ENCODE results near the gene FJX1.

The FJX1 gene

DNA sequence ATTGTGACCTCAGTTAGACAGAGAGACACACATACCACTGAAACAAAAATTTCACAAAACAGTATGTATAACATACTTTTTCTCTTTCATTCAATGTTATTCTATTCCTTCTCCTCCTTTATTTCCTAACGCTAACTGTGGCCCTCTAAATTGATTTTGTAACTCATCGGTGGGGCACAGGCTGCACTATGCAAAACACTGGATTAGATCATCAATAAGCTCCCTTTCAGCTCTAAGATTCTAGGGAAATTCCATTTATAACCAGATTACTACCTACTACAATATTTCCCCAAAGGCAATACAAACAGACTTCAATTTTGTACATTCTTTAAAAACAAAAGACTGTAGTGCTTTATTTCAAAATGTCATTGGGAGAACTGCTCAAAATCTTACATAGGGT lies 6.1 kb downstream of the FJX1 start:
- Histone ChIP-seq H3K4me3 (ENCODE audit: low read depth in 1 of 2, low read length in 1 of 2) (no peak overlapping the region), H3K27ac (no peak overlapping the region), H3K36me3 (no peaks in the 10 kb centered on the region), H3K4me1 (ENCODE audit: control insufficient read depth in 1 of 2, insufficient read depth in 1 of 2, low read depth in 1 of 2, low read length in 1 of 2) (peaks cover 0 to 6% of the 10 kb centered on the region in 2 experiments), H3K9me3 (no peaks in the 10 kb centered on the region), H3K27me3 (peaks cover 99% of the 10 kb centered on the region)
- TF ChIP-seq, protein P1, sequence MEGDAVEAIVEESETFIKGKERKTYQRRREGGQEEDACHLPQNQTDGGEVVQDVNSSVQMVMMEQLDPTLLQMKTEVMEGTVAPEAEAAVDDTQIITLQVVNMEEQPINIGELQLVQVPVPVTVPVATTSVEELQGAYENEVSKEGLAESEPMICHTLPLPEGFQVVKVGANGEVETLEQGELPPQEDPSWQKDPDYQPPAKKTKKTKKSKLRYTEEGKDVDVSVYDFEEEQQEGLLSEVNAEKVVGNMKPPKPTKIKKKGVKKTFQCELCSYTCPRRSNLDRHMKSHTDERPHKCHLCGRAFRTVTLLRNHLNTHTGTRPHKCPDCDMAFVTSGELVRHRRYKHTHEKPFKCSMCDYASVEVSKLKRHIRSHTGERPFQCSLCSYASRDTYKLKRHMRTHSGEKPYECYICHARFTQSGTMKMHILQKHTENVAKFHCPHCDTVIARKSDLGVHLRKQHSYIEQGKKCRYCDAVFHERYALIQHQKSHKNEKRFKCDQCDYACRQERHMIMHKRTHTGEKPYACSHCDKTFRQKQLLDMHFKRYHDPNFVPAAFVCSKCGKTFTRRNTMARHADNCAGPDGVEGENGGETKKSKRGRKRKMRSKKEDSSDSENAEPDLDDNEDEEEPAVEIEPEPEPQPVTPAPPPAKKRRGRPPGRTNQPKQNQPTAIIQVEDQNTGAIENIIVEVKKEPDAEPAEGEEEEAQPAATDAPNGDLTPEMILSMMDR (IDR thresholded peaks at IDR 0.05) = no peak

DNA sequence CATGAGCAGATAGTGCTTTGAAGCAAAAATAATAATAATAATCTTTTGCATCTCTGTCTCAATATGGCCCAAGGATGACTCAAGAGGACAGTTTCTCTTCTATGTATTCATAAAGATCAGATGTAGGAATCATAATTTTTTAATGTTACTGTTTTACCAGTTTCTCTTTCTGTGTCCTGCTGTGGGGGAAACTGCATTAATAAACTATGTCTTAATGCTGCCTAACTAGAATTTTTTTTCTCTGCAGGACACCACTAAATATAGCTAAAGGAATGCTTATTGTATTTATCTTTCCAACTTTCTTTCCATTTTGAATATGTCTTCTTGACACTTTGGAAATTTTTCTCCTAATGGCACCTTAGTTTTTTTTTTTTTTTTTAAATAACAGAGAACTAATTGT lies 6.5 kb downstream of the FJX1 start:
- Histone ChIP-seq H3K36me3 (no peaks in the 10 kb centered on the region), H3K27ac (no peak overlapping the region), H3K4me3 (ENCODE audit: low read depth in 1 of 2, low read length in 1 of 2) (no peak overlapping the region), H3K9me3 (no peaks in the 10 kb centered on the region), H3K4me1 (ENCODE audit: control insufficient read depth in 1 of 2, insufficient read depth in 1 of 2, low read depth in 1 of 2, low read length in 1 of 2) (peaks cover 0 to 2% of the 10 kb centered on the region in 2 experiments), H3K27me3 (peaks cover 99% of the 10 kb centered on the region)
- TF ChIP-seq, protein P1 (IDR thresholded peaks at IDR 0.05) = no peak

DNA sequence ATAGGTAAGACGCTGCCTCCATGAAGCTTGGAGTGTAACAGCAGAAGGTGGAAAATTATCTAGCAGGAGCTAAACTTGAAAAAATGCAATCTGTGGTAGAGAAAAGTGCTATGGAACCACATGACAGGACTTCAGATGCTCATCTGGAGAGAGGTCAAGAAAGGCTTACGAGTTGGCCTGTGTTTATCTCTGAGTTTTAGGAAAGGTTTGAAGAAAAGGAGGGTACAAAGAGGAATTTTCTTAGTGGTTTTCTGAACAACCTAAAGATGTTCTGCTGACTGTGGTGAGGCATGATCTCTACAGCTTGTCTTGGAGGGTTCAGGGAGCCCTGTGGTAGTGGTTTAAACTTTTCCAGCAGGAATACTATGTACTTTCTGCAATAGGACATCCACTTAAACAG lies 8.2 kb downstream of the FJX1 start:
- H3K36me3 ChIP-seq = no peaks in the 10 kb centered on the region
- H3K9me3 ChIP-seq = no peaks in the 10 kb centered on the region
- peaks cover 99% of the 10 kb centered on the region for H3K27me3 ChIP-seq
- H3K27ac ChIP-seq = no peak overlapping the region
- no peak overlapping the region for H3K4me3 ChIP-seq (ENCODE audit: low read depth in 1 of 2, low read length in 1 of 2)
- no peaks in the 10 kb centered on the region for H3K4me1 ChIP-seq (ENCODE audit: control insufficient read depth in 1 of 2, insufficient read depth in 1 of 2, low read depth in 1 of 2, low read length in 1 of 2)
- TF ChIP-seq, protein P1 (IDR thresholded peaks at IDR 0.05) = no peak

DNA sequence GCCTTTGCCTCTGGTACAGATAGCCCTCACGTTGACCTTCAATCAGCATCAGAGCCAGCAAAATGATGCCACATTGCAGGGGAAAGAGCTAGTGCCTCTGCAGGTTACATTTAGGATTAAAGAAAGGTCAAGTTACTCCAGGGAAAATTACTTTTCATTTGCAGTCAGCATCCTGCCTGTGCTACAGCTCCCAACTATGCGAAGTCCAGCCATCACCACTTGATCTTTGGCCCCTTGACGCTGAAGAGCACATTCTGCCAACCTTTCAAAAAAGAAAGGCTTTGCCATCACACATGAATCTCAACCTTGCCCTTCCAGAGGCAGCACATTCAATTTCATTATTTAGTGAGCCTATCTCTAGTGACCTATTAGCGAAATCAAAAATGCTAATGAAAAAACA lies 11.3 kb downstream of the FJX1 start:
- Histone ChIP-seq H3K27ac (no peak overlapping the region), H3K27me3 (peaks cover 98% of the 10 kb centered on the region), H3K9me3 (no peaks in the 10 kb centered on the region), H3K4me3 (ENCODE audit: low read depth in 1 of 2, low read length in 1 of 2) (no peak overlapping the region), H3K4me1 (ENCODE audit: control insufficient read depth in 1 of 2, insufficient read depth in 1 of 2, low read depth in 1 of 2, low read length in 1 of 2) (no peaks in the 10 kb centered on the region), H3K36me3 (no peaks in the 10 kb centered on the region)
- TF ChIP-seq, protein P1 (IDR thresholded peaks at IDR 0.05) = no peak

DNA sequence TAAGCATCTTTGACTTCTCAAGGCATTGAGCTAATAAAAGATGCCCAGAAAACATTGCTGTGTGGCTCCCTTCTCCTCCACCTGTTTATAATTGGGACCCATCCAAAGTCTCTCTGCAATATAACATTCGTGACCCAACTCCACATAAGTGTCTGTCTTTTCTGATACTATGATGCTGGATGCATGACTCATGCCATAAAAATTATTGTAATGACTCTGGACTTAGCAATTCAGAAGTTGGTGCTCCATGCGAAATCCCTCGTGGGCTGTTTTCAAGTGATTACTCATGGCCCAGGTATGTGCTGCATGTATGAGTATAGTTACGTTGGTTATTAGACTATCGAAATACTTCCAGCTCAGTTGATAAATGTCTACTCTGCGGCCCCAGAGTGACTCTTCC lies 11.7 kb downstream of the FJX1 start:
- no peaks in the 10 kb centered on the region for H3K9me3 ChIP-seq
- H3K27me3 ChIP-seq = peaks cover 94% of the 10 kb centered on the region
- H3K4me3 ChIP-seq (ENCODE audit: low read depth in 1 of 2, low read length in 1 of 2) = no peak overlapping the region
- H3K36me3 ChIP-seq = no peaks in the 10 kb centered on the region
- no peaks in the 10 kb centered on the region for H3K4me1 ChIP-seq (ENCODE audit: control insufficient read depth in 1 of 2, insufficient read depth in 1 of 2, low read depth in 1 of 2, low read length in 1 of 2)
- no peak overlapping the region for H3K27ac ChIP-seq
- TF ChIP-seq, protein P1 (IDR thresholded peaks at IDR 0.05) = no peak

DNA sequence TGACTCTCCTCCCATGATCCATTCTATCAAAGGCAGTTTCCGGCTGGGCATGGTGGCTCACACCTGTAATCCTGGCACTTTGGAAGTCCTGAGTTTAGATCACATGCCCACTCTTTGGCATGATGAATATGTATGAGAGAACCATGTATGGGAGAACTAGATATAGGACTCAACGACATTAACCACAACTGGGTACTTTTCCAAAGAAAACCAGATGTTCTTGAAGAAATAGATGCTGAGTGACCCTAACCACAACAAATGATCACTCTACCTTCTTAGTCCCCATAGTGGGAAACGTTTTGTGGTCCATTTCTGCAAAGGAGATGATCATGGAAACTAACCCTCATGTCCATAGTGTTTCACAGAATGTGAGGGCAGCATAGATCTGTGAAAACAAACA lies 13.6 kb downstream of the FJX1 start:
- no peak overlapping the region for H3K27ac ChIP-seq
- peaks cover 81% of the 10 kb centered on the region for H3K27me3 ChIP-seq
- H3K36me3 ChIP-seq = no peaks in the 10 kb centered on the region
- TF ChIP-seq, protein P1 (IDR thresholded peaks at IDR 0.05) = no peak
- H3K4me1 ChIP-seq (ENCODE audit: control insufficient read depth in 1 of 2, insufficient read depth in 1 of 2, low read depth in 1 of 2, low read length in 1 of 2) = no peaks in the 10 kb centered on the region
- no peak overlapping the region for H3K4me3 ChIP-seq (ENCODE audit: low read depth in 1 of 2, low read length in 1 of 2)
- H3K9me3 ChIP-seq = no peaks in the 10 kb centered on the region

All from neutrophil (primary cell).